Activated CD8-positive, alpha-beta T cell treated with anti-CD3 and anti-CD28 coated beads, Interleukin-2, amount 10 ng/mL, durations not matched to agents 7 days and 5 days (primary cell): Measurements from ENCODE around the gene WTAP. TPM values are rescaled to one million over a fixed set of nuclear protein-coding genes. Genes with fewer than 3 reads are reported as not detected.
A peak's percentile ranks its signal among the peaks of the same experiment; 100 is the strongest.

ENCODE experiments used
- ATAC-seq: fragments of 150-1000 bp; cut with Tn5 transposase; one replicate; pipeline ENCODE4 v1.10.0; 2021; ENCODE audit warnings: moderate library complexity
- CTCF ChIA-PET: fragments of 350-600 bp; sonication (Branson Sonifier 250); formaldehyde crosslinking; loops from one replicate; lab custom pipeline; 2021; ENCODE audit warnings: antibody characterized with exemption; lab: Charles Lee
- POLR2A ChIA-PET: fragments of 350-600 bp; sonication (Branson Sonifier 250); formaldehyde crosslinking; loops from one replicate; lab custom pipeline; 2021; ENCODE audit warnings: antibody characterized with exemption; lab: Charles Lee
- DNase-seq: peaks from one replicate; pipeline ENCODE4 v3.0.0-alpha.2; 2020
- H3K27ac Mint-ChIP-seq: one replicate; pipeline ENCODE4 v1.8.0; 2021; ENCODE audit warnings: mild to moderate bottlenecking, mixed read lengths
- H3K27me3 Mint-ChIP-seq: one replicate; pipeline ENCODE4 v1.8.0; 2021; ENCODE audit warnings: low read depth, mixed read lengths
- H3K36me3 Mint-ChIP-seq: one replicate; pipeline ENCODE4 v1.8.0; 2021; ENCODE audit warnings: low read depth, mixed read lengths
- H3K4me1 Mint-ChIP-seq: one replicate; pipeline ENCODE4 v1.8.0; 2021; ENCODE audit warnings: low read depth, mixed read lengths
- H3K4me3 Mint-ChIP-seq: one replicate; pipeline ENCODE4 v1.8.0; 2021; ENCODE audit warnings: mild to moderate bottlenecking, mixed read lengths
- H3K9me3 Mint-ChIP-seq: one replicate; pipeline ENCODE4 v1.8.0; 2022; ENCODE audit warnings: mixed read lengths; ENCODE audit not compliant: insufficient read depth
- total RNA-seq, 2 experiments: library from RNA; stranded (reverse); gene quantifications; one replicate each; pipeline ENCODE4 v1.2.3, GENCODE V29; 2021

Gene WTAP
- total RNA-seq, 2 experiments from 2014 or later, result 111 to 113 TPM

DNA sequence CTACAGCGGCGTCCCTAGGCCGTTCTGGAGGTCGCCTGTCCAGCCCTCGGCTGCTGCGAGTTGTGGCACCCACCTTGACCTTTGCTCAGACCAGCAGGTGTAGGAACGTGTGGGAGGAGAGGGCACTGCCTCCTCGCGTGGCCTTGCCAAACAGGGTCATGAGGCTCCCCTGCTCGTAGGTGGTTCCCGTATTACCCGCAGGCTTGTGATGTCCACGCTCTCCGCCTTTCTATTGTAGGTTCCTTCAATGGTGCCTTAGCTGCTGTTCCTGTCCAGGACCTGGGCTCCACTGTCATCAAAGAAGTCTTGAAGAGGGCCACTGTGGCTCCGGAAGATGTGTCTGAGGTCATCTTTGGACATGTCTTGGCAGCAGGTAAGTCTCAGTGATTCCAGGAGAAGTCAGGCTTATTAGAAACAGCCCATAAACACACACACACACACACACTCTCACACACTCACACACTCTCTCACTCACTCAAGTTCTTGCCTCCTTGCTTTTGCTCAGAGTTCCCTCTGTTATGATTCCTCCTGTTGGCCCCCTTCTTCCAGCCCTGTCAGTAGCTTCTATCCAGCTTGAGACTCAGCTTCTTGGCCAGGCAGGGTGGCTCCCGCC is 35.5 kb downstream of the WTAP start:
- peak; percentile 5 for ATAC-seq
- no peaks in the 10 kb centered on the region for H3K9me3 Mint-ChIP-seq
- H3K4me1 Mint-ChIP-seq, result peaks cover 39% of the 10 kb centered on the region
- ChIA-PET POLR2A (interaction anchor here (0.9 to 3.0 kb wide), 4 partner anchors 20 to 253 kb away, joined by 3 to 20 read pairs (median 10); partner anchors contain the start of genes MRPL18, TCP1 and WTAP), CTCF (interaction anchor here (1.0 to 1.1 kb wide), 2 partner anchors 10 to 27 kb away, joined by 3 read pairs; partner anchors contain the start of gene MRPL18)
- DNase-seq, result peak; percentile 38
- no peaks in the 10 kb centered on the region for H3K27me3 Mint-ChIP-seq
- H3K36me3 Mint-ChIP-seq, result peaks cover 56% of the 10 kb centered on the region
- H3K27ac Mint-ChIP-seq, result peak overlapping the region; percentile 96
- peak overlapping the region; percentile 94 for H3K4me3 Mint-ChIP-seq

- Mint-ChIP-seq H3K36me3 (peaks cover 73% of the 10 kb centered on the region), H3K27me3 (no peaks in the 10 kb centered on the region), H3K27ac (no peak overlapping the region), H3K4me1 (peaks cover 23% of the 10 kb centered on the region), H3K9me3 (no peaks in the 10 kb centered on the region), H3K4me3 (no peak overlapping the region)
- CTCF ChIA-PET, result interaction anchor here (1.1 kb wide), 1 partner anchor 75 kb away, joined by 3 read pairs; no protein-coding TSS in a partner anchor
- ATAC-seq (no peak), DNase-seq (no peak)
- POLR2A ChIA-PET, result no interaction called here
Observed at GRCh38 chr6:159766906-159767305, 39.6 kb downstream of the WTAP start.

- DNase-seq, result no peak
- Mint-ChIP-seq H3K27me3 (no peaks in the 10 kb centered on the region), H3K36me3 (peaks cover 69% of the 10 kb centered on the region), H3K9me3 (no peaks in the 10 kb centered on the region), H3K4me1 (peaks cover 15% of the 10 kb centered on the region), H3K4me3 (no peak overlapping the region), H3K27ac (no peak overlapping the region)
- POLR2A ChIA-PET, result interaction anchor here (0.7 to 1.2 kb wide), 5 partner anchors 8 to 42 kb away, joined by 3 to 4 read pairs (median 3); partner anchors contain the start of genes MRPL18, TCP1 and WTAP
- CTCF ChIA-PET, result interaction anchor here (0.6 kb wide), 1 partner anchor 54 kb away, joined by 3 read pairs; no protein-coding TSS in a partner anchor
- no peak for ATAC-seq
Observed at GRCh38 chr6:159769470-159769869, 42.2 kb downstream of the WTAP start.

DNA sequence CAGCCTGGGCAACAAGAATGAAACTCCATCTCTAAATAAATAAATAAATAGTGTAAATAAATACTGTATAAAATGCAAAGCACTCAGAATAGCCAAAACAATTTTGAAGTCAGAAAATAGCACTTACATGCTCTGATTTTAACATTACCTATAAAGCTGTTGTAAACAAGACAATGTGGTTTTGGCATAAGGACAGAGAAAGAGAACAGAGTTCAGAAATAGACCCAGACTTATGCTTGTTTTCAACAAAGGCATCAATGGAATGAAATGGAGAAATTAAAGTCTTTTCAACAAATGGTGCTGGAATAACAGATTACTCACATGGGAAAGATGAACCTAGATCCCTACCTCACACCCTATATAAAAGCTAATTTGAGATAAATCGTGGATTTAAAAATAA is 44.9 kb downstream of the WTAP start:
- H3K4me3 Mint-ChIP-seq, result no peak overlapping the region
- ChIA-PET POLR2A (interaction anchor here (1.0 kb wide), 1 partner anchor 18 kb away, joined by 4 read pairs; the partner anchor contains the start of gene TCP1), CTCF (interaction anchor here (1.2 kb wide), 2 partner anchors 9 to 81 kb away, joined by 3 to 6 read pairs; no protein-coding TSS in a partner anchor)
- H3K4me1 Mint-ChIP-seq, result peaks cover 3% of the 10 kb centered on the region
- ATAC-seq (no peak), DNase-seq (no peak)
- peaks cover 70% of the 10 kb centered on the region for H3K36me3 Mint-ChIP-seq
- no peaks in the 10 kb centered on the region for H3K9me3 Mint-ChIP-seq
- H3K27me3 Mint-ChIP-seq, result no peaks in the 10 kb centered on the region
- H3K27ac Mint-ChIP-seq, result no peak overlapping the region

DNA sequence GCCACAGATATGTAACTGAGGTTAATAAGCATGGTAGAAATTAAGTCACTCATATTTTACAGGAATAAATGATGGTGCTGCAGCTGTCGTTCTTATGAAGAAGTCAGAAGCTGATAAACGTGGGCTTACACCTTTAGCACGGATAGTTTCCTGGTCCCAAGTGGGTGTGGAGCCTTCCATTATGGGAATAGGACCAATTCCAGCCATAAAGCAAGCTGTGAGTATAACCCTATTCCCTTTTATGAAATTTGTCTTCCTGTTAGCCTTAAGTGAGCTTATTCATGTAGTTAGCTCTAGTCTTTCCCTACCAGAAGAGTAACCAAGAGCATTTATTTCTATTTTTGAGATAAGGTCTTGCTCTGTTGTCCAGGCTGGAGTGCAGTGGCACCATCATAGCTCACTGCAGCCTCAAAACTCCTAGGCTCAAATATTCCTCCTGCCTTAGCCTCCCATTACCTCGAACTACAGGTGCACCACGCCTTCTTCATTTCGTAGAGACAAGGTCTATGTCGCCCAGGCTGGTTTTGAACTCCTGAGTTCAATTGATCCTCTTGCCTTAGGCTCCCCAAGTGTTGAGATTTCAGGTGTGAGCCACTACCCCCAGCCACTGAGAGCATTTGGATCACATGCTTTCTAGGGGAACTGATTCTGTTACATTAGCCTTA is 50.1 kb downstream of the WTAP start:
- Mint-ChIP-seq H3K36me3 (peaks cover 73% of the 10 kb centered on the region), H3K4me3 (no peak overlapping the region), H3K4me1 (peaks cover 11% of the 10 kb centered on the region), H3K9me3 (no peaks in the 10 kb centered on the region), H3K27me3 (no peaks in the 10 kb centered on the region), H3K27ac (no peak overlapping the region)
- CTCF ChIA-PET, result interaction anchor here (0.9 kb wide), 1 partner anchor 14 kb away, joined by 3 read pairs; no protein-coding TSS in a partner anchor
- ATAC-seq (peak; percentile 22), DNase-seq (no peak)
- POLR2A ChIA-PET, result no interaction called here

GRCh38 chr6:159778131-159778530 is 50.8 kb downstream of the WTAP start:
- CTCF ChIA-PET, result interaction anchor here (0.9 kb wide), 1 partner anchor 13 kb away, joined by 3 read pairs; no protein-coding TSS in a partner anchor
- POLR2A ChIA-PET, result no interaction called here
- ATAC-seq, result no peak
- peaks cover 80% of the 10 kb centered on the region for H3K36me3 Mint-ChIP-seq
- H3K9me3 Mint-ChIP-seq, result no peaks in the 10 kb centered on the region
- H3K27ac Mint-ChIP-seq, result peak overlapping the region; percentile 3
- DNase-seq, result no peak
- H3K27me3 Mint-ChIP-seq, result no peaks in the 10 kb centered on the region
- H3K4me3 Mint-ChIP-seq, result no peak overlapping the region
- peaks cover 19% of the 10 kb centered on the region for H3K4me1 Mint-ChIP-seq

DNA sequence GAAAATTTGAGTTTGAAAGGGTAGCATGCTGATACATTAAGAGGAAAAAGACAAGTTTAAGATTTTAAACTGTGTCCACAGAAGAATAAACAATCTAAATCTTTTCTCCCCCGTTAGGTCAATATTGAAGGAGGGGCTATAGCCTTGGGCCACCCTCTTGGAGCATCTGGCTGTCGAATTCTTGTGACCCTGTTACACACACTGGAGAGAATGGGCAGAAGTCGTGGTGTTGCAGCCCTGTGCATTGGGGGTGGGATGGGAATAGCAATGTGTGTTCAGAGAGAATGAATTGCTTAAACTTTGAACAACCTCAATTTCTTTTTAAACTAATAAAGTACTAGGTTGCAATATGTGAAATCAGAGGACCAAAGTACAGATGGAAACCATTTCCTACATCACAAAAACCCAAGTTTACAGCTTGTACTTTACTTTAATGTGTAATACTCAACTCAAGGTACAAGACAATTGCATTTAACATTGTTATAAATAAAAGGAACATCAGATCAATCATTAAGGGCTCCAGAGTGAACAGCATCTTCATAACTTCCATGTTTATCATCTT is 51.3 kb downstream of the WTAP start:
- no peak for ATAC-seq
- no peaks in the 10 kb centered on the region for H3K9me3 Mint-ChIP-seq
- no peak overlapping the region for H3K4me3 Mint-ChIP-seq
- peak overlapping the region; percentile 3 for H3K27ac Mint-ChIP-seq
- POLR2A ChIA-PET, result no interaction called here
- CTCF ChIA-PET, result no interaction called here
- H3K27me3 Mint-ChIP-seq, result no peaks in the 10 kb centered on the region
- H3K36me3 Mint-ChIP-seq, result peaks cover 83% of the 10 kb centered on the region
- DNase-seq, result no peak
- H3K4me1 Mint-ChIP-seq, result peaks cover 21% of the 10 kb centered on the region

- H3K4me1 Mint-ChIP-seq, result peaks cover 58% of the 10 kb centered on the region
- CTCF ChIA-PET, result interaction anchor here (0.6 to 1.1 kb wide), 4 partner anchors 67 to 228 kb away, joined by 3 read pairs; no protein-coding TSS in a partner anchor
- peaks cover 75% of the 10 kb centered on the region for H3K36me3 Mint-ChIP-seq
- POLR2A ChIA-PET, result interaction anchor here (0.6 to 4.8 kb wide), 10 partner anchors 17 to 260 kb away, joined by 3 to 33 read pairs (median 8); partner anchors contain the start of genes ACAT2, SOD2 and WTAP
- DNase-seq (peak; percentile 31), ATAC-seq (no peak)
- H3K27ac Mint-ChIP-seq, result peak overlapping the region; percentile 89
- H3K9me3 Mint-ChIP-seq, result no peaks in the 10 kb centered on the region
- peak overlapping the region; percentile 93 for H3K4me3 Mint-ChIP-seq
- H3K27me3 Mint-ChIP-seq, result no peaks in the 10 kb centered on the region
Observed at GRCh38 chr6:159788276-159788675, 61.0 kb downstream of the WTAP start.

GRCh38 chr6:159788753-159789376 is 61.6 kb downstream of the WTAP start:
- peak overlapping the region; percentile 89 for H3K27ac Mint-ChIP-seq
- ATAC-seq (peak; percentile 1), DNase-seq (peak; percentile 49)
- peaks cover 56% of the 10 kb centered on the region for H3K4me1 Mint-ChIP-seq
- H3K4me3 Mint-ChIP-seq, result peak overlapping the region; percentile 93
- ChIA-PET POLR2A (interaction anchor here (0.6 to 4.8 kb wide), 11 partner anchors 8 to 259 kb away, joined by 3 to 33 read pairs (median 7); partner anchors contain the start of genes ACAT2, SOD2 and WTAP), CTCF (interaction anchor here (0.6 to 1.1 kb wide), 5 partner anchors 66 to 228 kb away, joined by 3 read pairs; no protein-coding TSS in a partner anchor)
- no peaks in the 10 kb centered on the region for H3K27me3 Mint-ChIP-seq
- H3K36me3 Mint-ChIP-seq, result peaks cover 75% of the 10 kb centered on the region
- no peaks in the 10 kb centered on the region for H3K9me3 Mint-ChIP-seq

DNA sequence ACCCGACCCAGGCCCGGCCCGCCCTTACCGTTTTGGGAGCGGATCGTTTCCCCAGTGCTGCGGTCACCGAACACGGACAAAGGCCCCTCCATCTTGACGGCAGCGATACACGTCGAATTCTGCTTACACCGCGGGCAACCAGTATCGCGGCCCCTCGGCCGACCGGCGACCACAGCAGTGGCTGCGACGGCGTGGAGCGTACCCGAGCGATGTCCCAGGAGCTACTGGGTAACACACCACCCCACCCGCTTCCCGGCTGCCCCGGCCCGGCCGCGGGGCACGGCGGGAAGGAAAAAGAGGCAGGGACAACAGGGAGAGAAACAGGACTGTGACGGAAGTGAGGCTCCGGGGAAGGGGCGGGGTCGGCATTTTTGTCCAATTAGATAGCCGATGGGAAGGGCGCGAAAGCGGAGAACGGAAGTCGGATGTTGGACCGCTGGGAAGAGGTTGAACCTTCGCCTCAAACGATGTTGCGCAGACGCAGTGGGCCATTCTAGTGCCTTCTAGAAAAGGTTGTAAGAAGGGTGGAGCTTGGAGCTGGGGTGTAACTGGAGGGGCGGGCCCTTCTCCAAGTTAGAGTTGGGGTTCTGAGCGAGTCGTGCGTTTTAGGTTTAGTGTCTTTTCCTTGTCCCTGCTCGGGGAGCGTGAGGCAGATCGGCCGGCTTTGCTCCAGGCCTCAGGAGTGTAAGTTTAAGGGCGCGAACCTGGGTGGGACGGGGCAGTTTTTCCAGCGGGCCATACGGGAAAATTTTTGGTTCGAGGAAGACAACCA is 62.3 kb downstream of the WTAP start, which contains the start of gene TCP1:
Gene TCP1, minus strand, starts transcription at position 226 of the 772 bp plus-strand sequence. Its CDS starts 134 bp downstream, at position 92.
- no peaks in the 10 kb centered on the region for H3K9me3 Mint-ChIP-seq
- peak; percentile 79 for ATAC-seq
- H3K36me3 Mint-ChIP-seq, result peaks cover 78% of the 10 kb centered on the region
- peaks cover 62% of the 10 kb centered on the region for H3K4me1 Mint-ChIP-seq
- H3K27ac Mint-ChIP-seq, result peak within 1 kb of the TSS; percentile 96
- no peaks in the 10 kb centered on the region for H3K27me3 Mint-ChIP-seq
- peak; percentile 100 for DNase-seq
- H3K4me3 Mint-ChIP-seq, result peak within 1 kb of the TSS; percentile 93
- ChIA-PET POLR2A (interaction anchor here (0.6 to 4.8 kb wide), 24 partner anchors 8 to 280 kb away, joined by 3 to 33 read pairs (median 4); partner anchors contain the start of genes ACAT2, IGF2R, SOD2 and WTAP), CTCF (interaction anchor here (0.5 to 2.9 kb wide), 10 partner anchors 26 to 167 kb away, joined by 3 to 21 read pairs (median 4); partner anchors contain the start of gene WTAP)
